ENCODE data around the gene DUS1L.

DUS1L gene

DNA sequence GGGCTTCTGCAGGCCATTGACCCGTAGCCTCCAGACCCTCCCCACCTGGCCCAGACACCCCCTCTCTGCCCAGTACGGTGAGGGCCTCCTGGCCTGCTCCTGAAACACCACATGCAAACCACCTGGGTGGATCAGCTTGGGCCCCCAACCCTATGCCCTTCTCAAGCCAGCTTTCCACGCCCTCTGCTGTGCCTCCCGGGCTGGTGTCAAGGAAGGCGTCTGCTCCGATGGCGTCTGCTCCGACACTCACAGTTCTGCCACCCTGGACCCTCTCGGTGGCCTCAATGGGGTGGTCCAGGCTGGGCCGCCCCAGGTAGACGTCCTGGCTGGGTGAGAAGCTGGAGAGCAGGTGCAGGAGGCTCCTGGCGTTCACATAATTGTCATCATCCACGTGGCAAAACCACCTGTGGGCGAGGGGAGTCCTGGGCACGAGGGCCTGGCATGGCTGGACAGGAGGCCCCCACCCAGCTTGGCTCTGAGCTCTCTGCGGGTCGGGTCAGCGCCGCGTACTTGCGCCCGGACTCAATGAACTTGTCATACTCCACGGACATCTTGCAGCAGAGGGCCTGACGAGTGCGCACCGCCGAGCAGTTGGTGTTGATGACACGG lies 15.3 kb downstream of the DUS1L start:
- DNase-seq (ENCODE audit: low read depth), result no peak
- TF ChIP-seq MAX (IDR thresholded peaks at IDR 0.05; ENCODE audit: low read depth, low read length), result no peak
- TF ChIP-seq MYC (IDR thresholded peaks at IDR 0.05; ENCODE audit: low read depth, low read length), result no peak
- TF ChIP-seq CTCF (IDR thresholded peaks at IDR 0.05; ENCODE audit: low read depth, low read length), result no peak
- TF ChIP-seq POLR2A (IDR thresholded peaks at IDR 0.05; ENCODE audit: extremely low read depth, insufficient read length), result no peak
- no peak overlapping the region for H3K4me3 ChIP-seq (ENCODE audit: low read depth, low read length)

- no peak for DNase-seq (ENCODE audit: low read depth)
- no peak for TF ChIP-seq MAX (IDR thresholded peaks at IDR 0.05; ENCODE audit: low read depth, low read length)
- TF ChIP-seq CTCF (IDR thresholded peaks at IDR 0.05; ENCODE audit: low read depth, low read length), result no peak
- TF ChIP-seq POLR2A (IDR thresholded peaks at IDR 0.05; ENCODE audit: extremely low read depth, insufficient read length), result no peak
- no peak for TF ChIP-seq MYC (IDR thresholded peaks at IDR 0.05; ENCODE audit: low read depth, low read length)
- no peak overlapping the region for H3K4me3 ChIP-seq (ENCODE audit: low read depth, low read length)
Measured at GRCh38 chr17:82049521-82049971, 16.1 kb downstream of the DUS1L start.

DNA sequence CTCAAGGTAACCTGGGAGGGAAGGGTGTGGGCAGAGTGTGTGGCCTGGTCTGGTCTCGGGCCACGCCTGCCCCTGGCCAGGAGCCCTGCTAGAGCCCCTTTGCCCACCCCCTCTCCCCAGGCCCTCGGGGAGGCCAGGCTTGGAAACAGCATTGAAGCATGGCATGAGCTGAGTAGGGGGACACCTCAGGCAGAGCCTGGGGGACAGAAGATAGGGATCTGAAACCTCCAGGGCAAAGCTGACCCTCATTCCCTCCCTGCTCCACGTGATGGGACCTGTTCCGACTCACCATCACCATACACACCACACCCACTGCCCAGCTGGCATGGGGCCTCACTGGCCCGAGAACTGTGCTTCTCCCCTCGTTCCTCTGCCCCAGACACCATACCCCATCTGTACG lies 16.5 kb downstream of the DUS1L start:
- no peak for DNase-seq (ENCODE audit: low read depth)
- H3K4me3 ChIP-seq (ENCODE audit: low read depth, low read length), result no peak overlapping the region
- TF ChIP-seq POLR2A (IDR thresholded peaks at IDR 0.05; ENCODE audit: extremely low read depth, insufficient read length) (no peak), MAX (IDR thresholded peaks at IDR 0.05; ENCODE audit: low read depth, low read length) (no peak), MYC (IDR thresholded peaks at IDR 0.05; ENCODE audit: low read depth, low read length) (no peak), CTCF (IDR thresholded peaks at IDR 0.05; ENCODE audit: low read depth, low read length) (no peak)

DNA sequence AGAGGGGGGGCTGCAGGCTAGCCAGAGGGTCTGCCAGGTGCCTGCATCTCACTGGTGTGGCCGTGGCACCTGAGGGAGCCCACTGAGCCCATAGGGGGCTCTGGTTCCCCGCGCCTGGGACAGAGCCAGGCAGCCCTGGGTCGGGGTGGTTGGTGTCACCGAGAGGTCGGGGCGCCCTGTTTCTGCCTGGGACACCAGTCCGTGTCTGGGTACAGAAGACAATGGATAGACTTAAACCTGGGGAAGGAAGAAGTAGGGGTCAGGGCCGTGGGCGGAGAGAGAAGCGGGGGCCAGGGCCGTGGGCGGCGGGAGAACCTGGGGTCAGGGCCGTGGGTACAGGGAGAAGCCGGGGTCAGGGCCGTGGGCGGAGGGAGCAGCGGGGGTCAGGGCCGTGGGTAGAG lies 17.0 kb downstream of the DUS1L start:
- TF ChIP-seq CTCF (IDR thresholded peaks at IDR 0.05; ENCODE audit: low read depth, low read length), result no peak
- TF ChIP-seq MAX (IDR thresholded peaks at IDR 0.05; ENCODE audit: low read depth, low read length), result no peak
- TF ChIP-seq POLR2A (IDR thresholded peaks at IDR 0.05; ENCODE audit: extremely low read depth, insufficient read length), result no peak
- TF ChIP-seq MYC (IDR thresholded peaks at IDR 0.05; ENCODE audit: low read depth, low read length), result no peak
- no peak for DNase-seq (ENCODE audit: low read depth)
- H3K4me3 ChIP-seq (ENCODE audit: low read depth, low read length), result no peak overlapping the region

DNA sequence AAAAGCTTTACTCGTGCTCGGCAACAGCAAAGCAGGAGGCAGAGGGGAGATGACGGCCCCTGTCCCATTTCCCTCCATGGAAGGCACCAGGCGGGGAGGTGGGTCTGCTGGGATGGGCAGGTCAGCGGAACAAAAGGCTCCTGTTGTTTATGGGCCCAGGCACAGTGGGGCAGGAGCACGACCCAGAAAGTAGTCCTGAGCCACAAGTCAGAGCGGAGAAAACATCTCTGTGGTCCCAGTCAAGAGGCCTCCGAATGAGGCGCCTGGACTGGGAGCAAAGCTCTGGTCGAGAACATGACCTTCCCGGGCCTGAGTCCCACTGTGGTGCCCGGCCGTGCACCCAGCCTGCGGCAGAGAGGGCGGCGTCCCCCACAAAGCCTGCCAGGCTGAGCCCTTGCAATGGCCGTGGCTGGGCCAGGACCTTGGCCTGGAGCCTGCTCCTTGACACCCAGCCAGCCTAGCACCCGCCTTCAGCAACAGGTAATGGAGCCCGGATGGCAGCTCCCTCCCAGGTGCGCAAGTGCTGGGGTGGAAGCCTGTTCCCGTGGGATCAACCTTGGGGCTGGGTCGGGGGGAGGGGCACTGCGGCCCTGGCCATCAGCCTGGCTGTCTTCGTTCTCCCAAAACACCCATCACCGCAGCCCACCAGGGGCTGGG lies 17.6 kb downstream of the DUS1L start:
- no peak for DNase-seq (ENCODE audit: low read depth)
- H3K4me3 ChIP-seq (ENCODE audit: low read depth, low read length), result no peak overlapping the region
- TF ChIP-seq MAX (IDR thresholded peaks at IDR 0.05; ENCODE audit: low read depth, low read length) (no peak), POLR2A (IDR thresholded peaks at IDR 0.05; ENCODE audit: extremely low read depth, insufficient read length) (no peak), MYC (IDR thresholded peaks at IDR 0.05; ENCODE audit: low read depth, low read length) (no peak), CTCF (IDR thresholded peaks at IDR 0.05; ENCODE audit: low read depth, low read length) (no peak)
